GM19025 (cell line): ENCODE results near the gene DACT1.
"Not testable (repeated sequence)": the region's sequence is repeated elsewhere in the genome, so short reads cannot be mapped to it uniquely, and the experiment has no call there.

Experiments used
- ATAC-seq: cut with Tn5 transposase; IDR thresholded peaks from one replicate; pipeline ENCODE4 v1.9.1; 2021; ENCODE audit warnings: mild to moderate bottlenecking, low read depth, moderate library complexity; ENCODE audit not compliant: unreplicated experiment

DACT1 gene

GRCh38 chr14:58637391-58638230, at the start of gene DACT1:
Gene DACT1 (plus strand): TSS chr14:58637962. CDS start chr14:58638203, 241 bp downstream.
- ATAC-seq, result peak; percentile 63

GRCh38 chr14:58588321-58588720, 49.4 kb upstream of the DACT1 start:
- not testable (repeated sequence) for ATAC-seq

- no peak for ATAC-seq
Observed at GRCh38 chr14:58593977-58594376, 43.8 kb upstream of the DACT1 start.

DNA sequence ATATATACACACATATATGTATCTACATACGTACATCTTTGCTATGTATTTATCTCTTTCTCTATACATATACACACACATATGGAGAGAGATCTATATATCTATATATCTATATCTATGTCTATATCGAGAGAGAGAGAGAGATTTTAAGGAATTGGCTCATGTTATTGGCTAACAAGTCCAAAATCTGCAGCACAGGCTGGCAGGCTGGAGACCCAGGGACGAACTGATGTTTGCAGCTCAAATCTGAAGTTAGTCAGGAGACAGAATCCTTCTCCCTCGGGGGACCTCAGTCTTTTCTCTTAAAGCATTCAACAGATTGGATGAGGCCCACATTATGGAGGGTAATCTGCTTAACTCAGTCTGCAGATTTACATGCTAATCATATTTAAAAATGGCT, 40.7 kb upstream of the DACT1 start:
- no peak for ATAC-seq

- ATAC-seq, result no peak
Observed at GRCh38 chr14:58598028-58598803, 39.5 kb upstream of the DACT1 start.

GRCh38 chr14:58598804-58599525, 38.8 kb upstream of the DACT1 start:
- ATAC-seq, result no peak

GRCh38 chr14:58599707-58600106, 38.1 kb upstream of the DACT1 start:
- no peak for ATAC-seq

- no peak for ATAC-seq
Observed at GRCh38 chr14:58605465-58605864, 32.3 kb upstream of the DACT1 start.

DNA sequence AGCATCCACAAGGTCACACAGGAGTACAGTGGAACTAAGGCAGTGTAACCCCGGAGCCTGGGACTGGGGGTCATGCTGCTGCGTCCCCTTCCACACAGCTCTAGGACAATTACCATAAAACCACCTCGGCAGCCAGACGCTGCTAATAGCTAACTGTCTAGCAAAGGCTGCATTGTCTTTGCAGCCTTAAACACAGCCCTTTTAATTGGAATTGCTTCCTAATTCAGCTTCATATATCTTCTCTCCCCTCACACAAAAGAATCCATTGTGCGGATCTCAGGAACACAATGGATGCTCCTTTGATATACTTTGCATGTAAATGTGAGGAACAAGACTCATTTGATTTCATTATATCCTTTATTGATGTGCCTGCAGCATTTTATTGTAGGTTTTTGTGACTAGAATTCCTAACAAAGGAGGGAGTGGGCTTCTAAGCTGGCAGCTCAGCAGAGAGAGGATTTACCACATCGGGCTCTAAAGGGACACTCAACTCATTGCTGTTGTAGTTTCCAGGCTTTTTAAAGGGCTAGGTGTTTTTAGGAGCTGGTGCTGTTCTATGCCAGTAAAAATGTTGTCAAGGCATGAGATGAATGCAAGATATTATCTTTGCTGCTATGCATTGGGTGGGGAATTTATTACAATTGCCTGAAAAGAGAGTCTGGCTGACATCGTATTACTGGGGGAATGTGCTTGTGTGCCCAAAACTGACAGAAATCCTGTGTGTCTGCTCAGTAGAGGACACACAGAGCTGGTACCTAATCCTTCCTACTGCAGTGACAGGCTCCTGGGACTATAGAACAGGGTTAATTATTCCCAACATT, 30.4 kb upstream of the DACT1 start:
- no peak for ATAC-seq

DNA sequence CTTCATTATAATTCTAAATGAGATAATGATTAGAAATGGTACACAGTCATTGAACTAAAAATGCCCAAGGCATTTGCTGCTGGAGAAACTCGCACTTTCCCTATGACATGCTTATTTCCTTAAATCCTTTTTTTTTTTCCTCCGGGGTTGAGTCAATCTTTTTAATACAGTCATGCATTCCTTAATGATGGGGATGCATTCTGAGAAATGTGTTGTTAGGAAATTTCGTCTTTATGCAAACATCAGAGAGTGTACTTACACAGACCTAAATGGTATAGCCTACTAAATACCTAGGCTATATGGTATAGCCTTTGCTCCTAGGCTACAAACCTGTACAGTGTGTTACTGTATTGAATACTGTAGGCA, 29.8 kb upstream of the DACT1 start:
- ATAC-seq, result no peak

- ATAC-seq, result no peak
Observed at GRCh38 chr14:58617619-58618018, 20.1 kb upstream of the DACT1 start.

DNA sequence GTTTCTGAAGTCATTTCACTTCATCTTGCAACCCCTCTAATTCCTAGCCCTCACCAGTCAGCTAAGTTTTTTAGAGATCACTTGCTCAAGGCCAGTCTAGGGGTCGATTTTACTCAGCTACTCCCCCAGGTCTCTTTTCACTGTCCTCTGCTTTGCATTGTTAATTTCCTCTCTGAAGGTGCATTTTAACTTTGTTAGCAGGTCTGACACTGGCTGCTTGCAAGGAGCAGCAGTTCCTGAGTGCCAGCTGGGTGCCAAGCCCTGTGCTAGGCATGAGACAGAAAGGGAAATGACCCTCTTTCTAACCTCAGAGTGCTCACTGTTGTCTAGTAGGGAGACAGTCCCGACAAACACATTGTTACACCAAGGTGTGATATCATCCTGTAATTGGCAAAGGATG, 17.8 kb upstream of the DACT1 start:
- no peak for ATAC-seq

DNA sequence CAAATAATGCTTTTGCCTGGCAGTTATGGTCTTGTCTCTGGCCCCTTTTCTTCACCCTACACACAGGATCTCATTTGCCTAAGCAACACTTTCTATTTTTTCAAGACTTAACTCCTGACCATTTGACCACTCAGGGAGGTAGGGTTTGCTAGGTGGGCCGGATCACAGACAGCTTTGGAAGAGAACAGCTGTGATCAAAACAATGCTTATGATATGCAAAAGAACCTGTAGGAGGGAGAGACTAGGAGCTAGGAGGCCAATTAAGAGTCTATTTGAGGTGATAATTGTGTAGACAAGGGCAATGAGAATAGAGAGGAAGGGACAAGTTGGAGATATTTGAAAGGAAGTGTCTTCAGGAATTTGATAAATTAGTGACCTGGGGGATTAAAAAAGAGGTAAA, 12.3 kb upstream of the DACT1 start:
- ATAC-seq, result no peak

GRCh38 chr14:58626431-58626831, 11.3 kb upstream of the DACT1 start:
- ATAC-seq, result no peak

DNA sequence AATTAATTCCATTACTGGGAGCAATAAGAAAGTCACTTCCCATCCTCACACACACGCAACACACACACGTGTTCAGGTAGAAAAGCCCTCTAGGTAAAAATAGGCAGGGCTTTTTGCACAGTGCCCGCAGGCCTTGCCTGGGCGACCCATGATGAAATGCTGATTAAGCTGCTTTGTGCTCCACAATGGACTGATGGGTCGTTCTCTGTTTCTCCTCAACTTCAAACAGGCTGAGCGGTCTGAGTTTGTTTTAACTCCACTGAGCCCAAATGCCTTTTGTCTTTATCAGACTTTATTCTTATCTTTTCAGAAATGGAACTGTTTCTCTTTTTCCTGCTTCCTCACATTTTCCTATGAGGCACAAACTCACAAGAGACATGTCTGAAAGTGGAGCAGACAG, 9.4 kb upstream of the DACT1 start:
- no peak for ATAC-seq

DNA sequence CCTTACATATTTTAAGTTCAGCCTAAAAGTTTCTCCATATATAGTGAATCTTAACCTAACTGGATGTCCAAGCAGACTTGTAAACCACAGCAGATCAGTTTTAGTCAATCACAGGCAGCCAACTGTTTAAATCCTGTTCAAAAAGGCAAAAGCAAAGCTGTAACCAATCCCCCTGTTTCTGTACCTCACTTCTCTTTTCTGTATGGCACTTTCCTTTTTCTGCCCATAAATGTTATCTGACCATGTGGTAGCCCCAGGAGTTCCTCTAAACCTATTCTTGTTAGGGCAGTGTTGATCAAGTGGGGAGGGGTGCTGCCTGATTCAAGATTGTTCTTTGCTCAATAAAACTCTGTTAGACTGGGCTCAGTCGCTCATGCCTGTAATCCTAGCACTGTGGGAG, 8.5 kb upstream of the DACT1 start:
- no peak for ATAC-seq

GRCh38 chr14:58631732-58632131, 6.0 kb upstream of the DACT1 start:
- ATAC-seq, result no peak

GRCh38 chr14:58633831-58634230, 3.9 kb upstream of the DACT1 start:
- ATAC-seq, result no peak

GRCh38 chr14:58634406-58635090, 3.2 kb upstream of the DACT1 start:
- ATAC-seq, result no peak
